ENCODE measurements around the gene ZFP36L1.

Gene ZFP36L1

DNA sequence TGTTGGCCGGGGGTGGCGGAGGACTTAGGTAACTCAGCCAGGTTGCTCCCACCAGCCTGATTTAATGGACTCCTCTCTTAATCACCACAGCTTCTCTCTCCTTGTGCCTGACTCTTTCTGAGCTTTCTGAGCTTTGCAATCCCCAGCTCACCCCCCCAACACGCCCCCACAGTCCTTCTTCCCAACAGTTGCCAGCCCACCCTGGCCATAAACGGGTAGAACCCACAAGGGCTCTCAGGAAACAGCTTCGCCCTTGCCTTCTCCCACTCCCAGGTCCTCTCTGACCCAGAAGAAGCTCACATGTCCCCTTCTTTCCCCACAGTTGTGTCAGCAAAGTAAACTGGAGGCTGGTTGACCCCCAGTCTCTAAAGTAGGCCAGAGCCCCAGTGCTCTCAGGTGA lies 32.9 kb downstream of the ZFP36L1 start:
- Mint-ChIP-seq H3K4me3 (no peak overlapping the region), H3K27ac (peak overlapping the region; percentile 20), H3K9me3 (no peaks in the 10 kb centered on the region), H3K27me3 (ENCODE audit: low read depth) (no peaks in the 10 kb centered on the region), H3K4me1 (ENCODE audit: low read depth) (peaks cover 8% of the 10 kb centered on the region), H3K36me3 (ENCODE audit: low read depth) (no peaks in the 10 kb centered on the region)

DNA sequence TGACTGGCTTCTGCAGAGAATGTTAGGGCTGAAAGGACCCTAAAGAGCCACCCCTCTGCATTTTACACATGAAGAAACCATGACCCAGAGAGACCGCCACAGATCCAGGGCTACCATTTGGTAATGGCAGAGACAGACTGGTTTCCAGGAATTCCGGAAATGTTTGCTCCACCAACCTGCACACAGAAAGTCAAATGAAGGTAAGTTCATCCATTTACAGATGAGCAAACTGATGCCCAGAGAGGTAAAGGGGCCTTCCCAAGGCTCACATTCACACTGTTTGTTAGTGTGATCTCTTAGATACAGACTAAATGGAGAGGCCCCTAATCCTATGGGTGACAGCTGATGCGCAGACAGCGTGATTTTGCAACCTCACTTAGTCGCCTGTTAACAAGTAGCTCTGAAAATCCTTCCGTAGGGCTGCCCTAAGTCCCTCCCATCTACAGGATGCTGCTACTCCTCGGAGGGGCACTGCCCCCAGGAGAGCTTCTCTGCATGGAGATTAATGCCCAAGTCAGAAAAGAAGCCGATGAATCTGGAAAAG lies 33.8 kb downstream of the ZFP36L1 start:
- Mint-ChIP-seq H3K27me3 (ENCODE audit: low read depth) (no peaks in the 10 kb centered on the region), H3K36me3 (ENCODE audit: low read depth) (no peaks in the 10 kb centered on the region), H3K4me1 (ENCODE audit: low read depth) (peaks cover 6% of the 10 kb centered on the region), H3K27ac (no peak overlapping the region), H3K9me3 (no peaks in the 10 kb centered on the region), H3K4me3 (no peak overlapping the region)

GRCh38 chr14:68758301-68758700 lies 34.6 kb downstream of the ZFP36L1 start:
- Mint-ChIP-seq H3K27me3 (ENCODE audit: low read depth) (no peaks in the 10 kb centered on the region), H3K9me3 (no peaks in the 10 kb centered on the region), H3K4me1 (ENCODE audit: low read depth) (peaks cover 6% of the 10 kb centered on the region), H3K27ac (no peak overlapping the region), H3K4me3 (no peak overlapping the region), H3K36me3 (ENCODE audit: low read depth) (no peaks in the 10 kb centered on the region)

- Mint-ChIP-seq H3K4me3 (no peak overlapping the region), H3K4me1 (ENCODE audit: low read depth) (peaks cover 6% of the 10 kb centered on the region), H3K9me3 (no peaks in the 10 kb centered on the region), H3K36me3 (ENCODE audit: low read depth) (no peaks in the 10 kb centered on the region), H3K27ac (no peak overlapping the region), H3K27me3 (ENCODE audit: low read depth) (no peaks in the 10 kb centered on the region)
Measured at GRCh38 chr14:68757618-68758081, 35.2 kb downstream of the ZFP36L1 start.

- Mint-ChIP-seq H3K4me1 (ENCODE audit: low read depth) (peaks cover 6% of the 10 kb centered on the region), H3K36me3 (ENCODE audit: low read depth) (no peaks in the 10 kb centered on the region), H3K27me3 (ENCODE audit: low read depth) (peaks cover 5% of the 10 kb centered on the region), H3K27ac (no peak overlapping the region), H3K4me3 (no peak overlapping the region), H3K9me3 (no peaks in the 10 kb centered on the region)
Measured at GRCh38 chr14:68756734-68757133, 36.1 kb downstream of the ZFP36L1 start.

DNA sequence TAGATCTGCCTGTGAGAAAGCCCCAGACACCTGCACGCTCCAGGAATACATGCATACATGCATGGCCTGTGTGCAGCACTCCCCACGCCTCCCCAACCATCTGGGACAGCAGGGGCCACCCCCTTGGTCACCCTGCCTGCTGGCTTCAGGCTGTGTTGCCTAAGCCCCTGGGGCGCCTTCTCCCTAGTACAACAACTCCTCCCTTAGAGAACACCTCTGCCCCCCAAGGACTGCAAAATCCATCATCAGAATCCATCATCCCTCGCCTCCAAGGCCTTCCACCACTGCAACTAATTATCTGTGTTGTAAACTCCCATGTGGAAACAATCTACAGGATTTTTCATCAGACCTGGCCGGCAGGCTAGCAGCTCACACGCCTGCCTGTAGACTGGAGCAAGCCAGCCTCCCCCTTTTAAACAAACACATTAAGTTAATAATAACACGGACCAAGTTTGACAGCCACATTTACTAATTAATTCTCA lies 36.8 kb downstream of the ZFP36L1 start:
- H3K4me1 Mint-ChIP-seq (ENCODE audit: low read depth): peaks cover 6% of the 10 kb centered on the region
- no peak overlapping the region for H3K27ac Mint-ChIP-seq
- H3K36me3 Mint-ChIP-seq (ENCODE audit: low read depth): no peaks in the 10 kb centered on the region
- H3K27me3 Mint-ChIP-seq (ENCODE audit: low read depth): peaks cover 6% of the 10 kb centered on the region
- no peaks in the 10 kb centered on the region for H3K9me3 Mint-ChIP-seq
- H3K4me3 Mint-ChIP-seq: no peak overlapping the region

DNA sequence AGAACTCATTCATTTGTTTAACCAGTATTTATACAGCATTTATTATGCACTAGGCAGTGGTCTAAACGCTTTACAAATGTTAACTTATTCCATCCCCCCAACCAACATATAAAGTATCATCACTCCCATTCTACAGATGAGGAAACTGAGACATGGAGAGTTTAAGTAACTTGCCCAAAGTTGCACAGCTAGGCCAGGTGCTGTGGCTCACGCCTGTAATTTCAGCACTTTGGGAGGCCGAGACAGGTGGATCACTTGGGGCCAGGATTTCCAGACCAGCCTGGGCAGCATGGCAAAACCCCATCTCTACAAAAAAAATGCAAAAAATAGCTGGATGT lies 37.9 kb downstream of the ZFP36L1 start:
- Mint-ChIP-seq H3K27me3 (ENCODE audit: low read depth) (peaks cover 6% of the 10 kb centered on the region), H3K27ac (no peak overlapping the region), H3K36me3 (ENCODE audit: low read depth) (no peaks in the 10 kb centered on the region), H3K9me3 (no peaks in the 10 kb centered on the region), H3K4me3 (no peak overlapping the region), H3K4me1 (ENCODE audit: low read depth) (peaks cover 6% of the 10 kb centered on the region)

DNA sequence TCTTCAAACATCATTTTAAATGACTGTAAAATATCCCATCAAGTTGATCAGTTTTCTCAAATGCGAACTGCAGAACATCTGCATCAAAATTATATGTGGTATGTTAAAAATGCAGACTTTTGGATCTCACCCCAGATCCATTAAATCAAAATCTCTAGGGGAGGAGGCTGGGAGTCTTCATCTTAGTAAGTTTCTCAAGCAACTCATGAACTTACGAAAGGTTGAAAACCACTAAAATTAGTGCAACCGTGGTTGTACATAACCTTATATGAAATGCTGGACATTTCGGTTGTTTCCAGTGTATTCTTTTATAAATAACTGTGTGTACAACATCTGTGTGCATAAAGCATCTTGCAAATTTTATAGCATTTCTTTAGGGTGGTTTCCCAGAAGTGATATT lies 39.2 kb downstream of the ZFP36L1 start:
- Mint-ChIP-seq H3K9me3 (no peaks in the 10 kb centered on the region), H3K4me3 (no peak overlapping the region), H3K36me3 (ENCODE audit: low read depth) (no peaks in the 10 kb centered on the region), H3K4me1 (ENCODE audit: low read depth) (peaks cover 6% of the 10 kb centered on the region), H3K27ac (no peak overlapping the region), H3K27me3 (ENCODE audit: low read depth) (peaks cover 6% of the 10 kb centered on the region)

DNA sequence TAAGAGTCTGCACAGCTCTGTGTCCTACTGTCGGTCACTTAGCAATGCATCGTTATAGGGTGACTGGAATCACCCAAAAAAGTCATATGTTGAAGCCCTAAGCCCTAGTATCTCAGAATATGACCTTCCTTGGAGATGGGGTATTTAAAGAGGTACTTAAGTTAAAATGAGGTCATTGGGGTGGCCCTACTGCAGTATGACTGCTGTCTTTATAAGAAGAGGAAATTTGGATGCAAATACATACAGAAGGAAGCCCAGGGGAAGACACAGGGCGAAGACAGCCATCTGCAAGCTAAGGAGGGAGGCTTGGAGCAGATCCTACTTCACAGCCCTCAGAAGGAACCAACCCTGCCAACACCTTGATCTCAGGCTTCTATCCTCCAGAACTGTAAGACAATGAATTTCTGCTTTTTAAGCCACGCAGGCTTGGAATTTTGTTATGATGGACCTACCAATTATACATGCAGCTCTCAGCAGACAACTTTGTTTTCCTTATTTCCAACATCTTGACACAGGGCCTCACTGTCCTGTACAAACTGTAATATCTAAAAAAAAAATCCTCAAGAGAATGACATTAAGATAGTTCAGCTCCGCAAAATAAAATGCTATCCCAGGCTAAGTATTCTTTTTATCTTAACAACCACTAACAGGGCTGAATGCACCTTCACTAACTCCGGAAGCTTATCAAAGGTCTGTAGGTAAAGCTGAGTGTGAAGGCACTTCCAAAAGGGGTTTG lies 40.4 kb downstream of the ZFP36L1 start:
- Mint-ChIP-seq H3K27ac (no peak overlapping the region), H3K4me1 (ENCODE audit: low read depth) (peaks cover 2% of the 10 kb centered on the region), H3K36me3 (ENCODE audit: low read depth) (no peaks in the 10 kb centered on the region), H3K4me3 (no peak overlapping the region), H3K27me3 (ENCODE audit: low read depth) (peaks cover 12% of the 10 kb centered on the region), H3K9me3 (no peaks in the 10 kb centered on the region)

DNA sequence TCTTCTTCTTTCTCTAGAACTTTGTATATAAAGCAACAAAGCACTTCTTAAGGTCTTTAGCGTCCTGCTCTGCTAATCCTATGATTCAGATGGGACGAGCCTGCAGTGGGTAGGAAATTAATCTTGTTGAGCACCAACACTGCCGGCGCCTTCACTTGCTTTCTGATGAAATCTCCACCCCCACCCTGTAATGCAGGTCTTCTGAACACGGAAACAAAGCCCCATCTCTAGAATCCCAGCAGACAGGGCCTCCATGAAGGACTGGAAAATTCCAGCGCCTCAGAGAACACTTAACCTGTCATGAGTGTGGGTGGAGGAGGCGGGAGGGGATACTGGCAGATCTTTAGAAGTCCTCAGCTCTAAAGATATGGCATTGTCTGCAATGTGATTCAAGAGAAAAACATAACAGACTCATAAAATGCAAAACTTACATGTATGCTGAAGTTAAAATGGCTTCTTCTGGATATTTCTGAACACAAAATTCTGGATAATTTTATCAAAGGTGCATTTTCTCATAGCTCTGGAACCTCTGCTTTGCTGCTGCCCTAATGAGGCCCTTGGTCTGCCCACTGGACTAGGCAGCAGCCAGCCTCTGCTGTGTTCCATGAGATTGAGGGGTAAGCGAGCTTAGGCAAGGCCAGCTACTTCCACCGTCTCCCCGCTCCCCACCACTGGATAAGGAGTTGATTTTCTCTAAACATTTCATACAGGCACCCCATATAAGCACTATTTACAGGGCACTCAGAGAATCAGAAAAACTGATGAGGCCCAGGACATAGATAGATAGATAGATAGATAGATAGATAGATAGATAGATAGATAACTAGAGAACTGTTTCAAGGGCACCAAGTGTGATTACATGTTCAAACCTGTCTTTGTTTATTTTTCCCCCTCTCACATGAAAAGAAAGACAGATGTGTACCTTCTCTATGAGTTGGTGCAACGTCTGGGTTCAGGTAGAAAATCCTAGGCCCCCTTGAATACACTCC lies 43.1 kb downstream of the ZFP36L1 start:
- H3K4me3 Mint-ChIP-seq: no peak overlapping the region
- peaks cover 16% of the 10 kb centered on the region for H3K27me3 Mint-ChIP-seq (ENCODE audit: low read depth)
- no peaks in the 10 kb centered on the region for H3K4me1 Mint-ChIP-seq (ENCODE audit: low read depth)
- H3K9me3 Mint-ChIP-seq: no peaks in the 10 kb centered on the region
- H3K27ac Mint-ChIP-seq: no peak overlapping the region
- H3K36me3 Mint-ChIP-seq (ENCODE audit: low read depth): no peaks in the 10 kb centered on the region

DNA sequence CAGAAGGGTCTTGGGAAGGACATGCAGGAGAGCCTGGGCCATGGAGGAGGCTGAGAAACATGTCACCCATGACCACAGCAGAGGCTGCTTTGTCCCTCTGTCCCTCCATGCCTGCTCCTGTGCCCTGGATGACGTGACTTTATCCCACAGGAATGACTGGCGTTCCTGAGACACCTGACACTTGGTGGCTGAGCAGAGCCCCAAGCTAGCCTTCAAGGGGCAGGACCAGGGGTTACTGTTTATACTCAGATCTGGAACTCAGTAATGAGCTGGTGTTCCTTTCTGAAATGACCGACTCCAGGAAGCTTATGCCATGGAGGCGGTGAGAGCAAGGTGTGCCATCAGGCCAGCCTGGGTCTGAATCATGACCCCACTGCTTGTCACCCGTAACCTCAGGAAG lies 44.2 kb downstream of the ZFP36L1 start:
- no peaks in the 10 kb centered on the region for H3K4me1 Mint-ChIP-seq (ENCODE audit: low read depth)
- H3K27me3 Mint-ChIP-seq (ENCODE audit: low read depth): peaks cover 21% of the 10 kb centered on the region
- no peak overlapping the region for H3K4me3 Mint-ChIP-seq
- no peaks in the 10 kb centered on the region for H3K36me3 Mint-ChIP-seq (ENCODE audit: low read depth)
- no peak overlapping the region for H3K27ac Mint-ChIP-seq
- H3K9me3 Mint-ChIP-seq: no peaks in the 10 kb centered on the region

GRCh38 chr14:68748260-68748659 lies 44.6 kb downstream of the ZFP36L1 start:
- peaks cover 21% of the 10 kb centered on the region for H3K27me3 Mint-ChIP-seq (ENCODE audit: low read depth)
- no peak overlapping the region for H3K27ac Mint-ChIP-seq
- peaks cover under 1% of the 10 kb centered on the region for H3K36me3 Mint-ChIP-seq (ENCODE audit: low read depth)
- H3K9me3 Mint-ChIP-seq: no peaks in the 10 kb centered on the region
- no peak overlapping the region for H3K4me3 Mint-ChIP-seq
- no peaks in the 10 kb centered on the region for H3K4me1 Mint-ChIP-seq (ENCODE audit: low read depth)

- Mint-ChIP-seq H3K27me3 (ENCODE audit: low read depth) (peaks cover 21% of the 10 kb centered on the region), H3K4me3 (no peak overlapping the region), H3K4me1 (ENCODE audit: low read depth) (no peaks in the 10 kb centered on the region), H3K9me3 (no peaks in the 10 kb centered on the region), H3K36me3 (ENCODE audit: low read depth) (peaks cover 3% of the 10 kb centered on the region), H3K27ac (no peak overlapping the region)
Measured at GRCh38 chr14:68747393-68747792, 45.5 kb downstream of the ZFP36L1 start.

- Mint-ChIP-seq H3K27ac (no peak overlapping the region), H3K27me3 (ENCODE audit: low read depth) (peaks cover 15% of the 10 kb centered on the region), H3K4me3 (no peak overlapping the region), H3K36me3 (ENCODE audit: low read depth) (peaks cover 6% of the 10 kb centered on the region), H3K4me1 (ENCODE audit: low read depth) (peaks cover 1% of the 10 kb centered on the region), H3K9me3 (peaks cover 13% of the 10 kb centered on the region)
Measured at GRCh38 chr14:68744613-68745012, 48.3 kb downstream of the ZFP36L1 start.
